HG03439 (cell line): ENCODE results near the gene CLEC18B.
"Not testable (repeated sequence)": the region's sequence is repeated elsewhere in the genome, so short reads cannot be mapped to it uniquely, and the experiment has no call there.

Source experiments
- ATAC-seq: cut with Tn5 transposase; IDR thresholded peaks from one replicate; pipeline ENCODE4 v1.9.1; 2021; ENCODE audit warnings: mild to moderate bottlenecking, moderate library complexity; ENCODE audit not compliant: unreplicated experiment

Gene CLEC18B

DNA sequence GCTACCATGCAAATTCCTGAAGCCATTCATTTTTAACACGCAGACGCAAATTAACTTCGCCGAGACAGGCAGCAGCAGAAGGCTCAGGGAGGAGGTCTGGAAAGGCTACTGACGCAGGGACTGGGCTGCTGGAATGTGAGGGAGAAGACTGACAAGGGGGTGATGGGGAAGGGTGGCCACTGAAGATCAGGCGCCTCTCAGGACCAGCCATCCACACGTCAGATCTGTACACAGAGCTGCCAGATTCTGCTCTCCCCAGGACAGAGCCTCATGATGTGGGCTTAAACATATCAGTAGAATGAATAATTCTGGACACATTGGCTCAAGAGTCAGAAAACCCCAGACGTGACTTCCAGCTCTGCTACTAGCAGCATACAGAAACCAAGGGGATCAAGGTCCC, 25.6 kb upstream of the CLEC18B start:
- ATAC-seq, result no peak

- ATAC-seq, result not testable (repeated sequence)
Measured at GRCh38 chr16:74443624-74444346, 22.5 kb upstream of the CLEC18B start.

DNA sequence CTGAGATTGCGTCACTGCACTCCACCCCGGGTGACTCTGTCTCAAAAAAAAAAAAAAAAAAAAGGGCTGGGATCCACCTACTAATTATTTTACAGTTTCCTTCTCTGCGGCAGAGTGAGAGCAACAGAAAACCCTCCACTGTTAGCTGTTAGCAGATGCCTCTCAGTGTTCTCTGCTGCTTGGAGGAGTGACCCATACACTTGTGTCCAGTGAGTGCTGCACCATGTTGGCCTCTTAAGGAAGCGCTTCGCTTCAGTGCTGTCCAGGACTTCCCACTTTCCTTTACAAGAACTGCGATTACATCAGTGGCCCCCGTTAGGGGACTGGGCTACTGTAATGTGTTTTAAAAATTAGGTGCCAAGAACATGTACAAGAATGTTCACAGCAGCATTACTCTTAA, 18.4 kb upstream of the CLEC18B start:
- ATAC-seq, result no peak

GRCh38 chr16:74438492-74438979, 17.3 kb upstream of the CLEC18B start:
- ATAC-seq, result no peak

DNA sequence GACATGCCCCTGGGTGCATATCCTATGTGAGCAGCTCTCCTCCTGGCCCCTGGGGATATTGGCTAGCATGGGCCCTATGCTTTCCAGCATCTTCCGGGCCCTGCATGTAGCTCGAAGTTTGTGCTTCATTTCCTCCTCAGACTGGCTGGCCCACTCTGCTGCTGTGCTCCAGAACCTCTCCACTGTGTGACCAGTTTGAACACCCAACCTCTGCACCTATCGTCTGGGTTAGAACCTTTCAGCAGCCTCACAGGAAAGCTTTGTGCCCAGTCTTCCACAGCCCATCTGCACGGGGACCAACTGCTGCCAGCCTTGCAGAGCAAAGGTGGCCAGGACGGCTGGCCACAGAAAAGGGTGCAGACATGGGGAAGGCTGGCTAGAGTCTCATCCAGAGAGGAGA, 10.2 kb upstream of the CLEC18B start:
- ATAC-seq, result no peak

DNA sequence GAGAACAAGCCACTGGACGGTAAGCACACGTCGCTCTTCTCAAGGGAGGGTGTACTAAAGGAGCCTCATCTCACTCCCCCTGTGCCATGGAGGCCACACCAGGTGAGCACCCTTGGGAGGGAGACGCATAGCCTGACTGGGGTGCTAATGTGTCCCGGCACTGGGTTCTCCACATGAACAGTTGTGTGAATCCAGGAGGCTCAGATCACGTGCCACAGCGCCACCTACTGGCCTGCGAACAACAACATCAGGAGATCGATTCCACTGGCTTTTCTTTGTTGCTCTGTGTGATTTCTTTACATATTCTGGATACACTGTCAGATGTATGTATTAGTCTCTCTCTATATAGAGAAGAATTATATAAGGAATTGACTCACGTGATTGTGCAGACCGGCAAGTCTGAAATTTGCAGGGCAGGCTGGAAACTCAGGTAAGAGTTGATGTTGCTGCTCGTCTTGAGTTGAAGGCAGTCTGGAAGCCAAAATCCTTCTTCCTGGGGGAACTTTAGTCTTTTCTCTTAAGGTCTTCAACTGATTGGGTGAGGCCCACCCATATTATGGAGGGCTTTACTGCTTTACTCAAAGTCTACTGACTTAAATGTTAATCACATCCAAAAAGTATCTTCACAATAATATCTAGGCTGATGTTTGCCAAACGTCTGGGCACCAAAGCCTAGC, 8.9 kb upstream of the CLEC18B start:
- peak; percentile 68 for ATAC-seq

GRCh38 chr16:74428493-74428892, 7.2 kb upstream of the CLEC18B start:
- ATAC-seq, result not testable (repeated sequence)

GRCh38 chr16:74425751-74426150, 4.5 kb upstream of the CLEC18B start:
- ATAC-seq, result not testable (repeated sequence)

- not testable (repeated sequence) for ATAC-seq
Measured at GRCh38 chr16:74423721-74424120, 2.4 kb upstream of the CLEC18B start.

GRCh38 chr16:74422086-74422485, 808 bp upstream of the CLEC18B start:
- not testable (repeated sequence) for ATAC-seq

- ATAC-seq, result not testable (repeated sequence)
Measured at GRCh38 chr16:74421482-74421785, 156 bp upstream of the CLEC18B start.

- not testable (repeated sequence) for ATAC-seq
Measured at GRCh38 chr16:74419811-74420210, 1.5 kb downstream of the CLEC18B start.

GRCh38 chr16:74417897-74418296, 3.4 kb downstream of the CLEC18B start:
- not testable (repeated sequence) for ATAC-seq

GRCh38 chr16:74413920-74414319, 7.4 kb downstream of the CLEC18B start:
- ATAC-seq, result not testable (repeated sequence)

DNA sequence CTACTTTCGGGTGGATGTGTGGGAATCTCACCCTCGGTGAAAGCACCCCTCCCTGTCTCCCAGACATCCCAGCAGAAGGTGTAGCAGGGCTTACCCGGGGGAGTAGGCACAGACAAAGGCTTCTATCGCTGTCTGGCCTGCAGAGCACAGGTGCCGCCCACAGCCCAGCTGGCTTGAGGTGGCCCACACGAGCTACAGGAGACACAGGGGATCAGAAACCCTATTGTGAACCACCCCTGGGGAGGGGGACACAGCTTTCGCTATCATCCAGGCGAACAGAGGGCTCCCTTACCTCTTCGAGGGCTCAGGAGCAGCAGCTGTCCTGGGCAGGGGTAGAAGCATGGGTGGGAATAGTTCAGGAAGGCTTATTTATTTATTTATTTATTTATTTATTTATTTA, 7.8 kb downstream of the CLEC18B start:
- not testable (repeated sequence) for ATAC-seq

GRCh38 chr16:74412775-74413390, 8.4 kb downstream of the CLEC18B start:
- not testable (repeated sequence) for ATAC-seq

DNA sequence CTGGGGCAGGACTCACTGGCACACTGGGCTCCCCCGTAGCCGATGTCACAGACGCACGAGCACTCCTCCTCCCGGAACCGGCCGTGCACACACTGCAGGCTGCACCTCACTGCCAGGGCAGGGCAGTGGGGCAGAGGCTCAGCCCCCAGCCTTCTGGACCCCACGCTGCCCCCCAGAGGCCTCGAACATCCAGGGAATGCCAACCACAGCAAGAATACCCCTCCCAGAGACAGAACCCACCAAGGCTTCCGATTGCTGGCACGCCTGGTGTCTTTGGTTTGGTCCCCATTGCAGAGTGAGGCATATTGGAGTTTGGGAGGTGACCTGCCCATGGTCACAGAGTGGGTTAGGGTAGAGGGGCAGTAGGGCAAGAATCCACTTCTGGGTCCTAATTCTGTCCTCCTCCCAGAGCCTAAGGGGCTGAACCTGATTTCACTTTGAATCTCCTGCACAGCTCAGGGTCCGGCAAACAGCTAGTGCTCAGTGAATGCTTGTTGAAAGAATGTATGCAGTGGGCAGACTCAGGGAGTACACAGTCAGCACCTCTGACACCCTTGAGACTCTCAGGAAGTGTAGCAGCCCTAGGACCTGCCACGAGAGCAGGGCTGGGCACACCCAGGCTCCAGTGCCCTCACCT, 9.0 kb downstream of the CLEC18B start:
- ATAC-seq, result not testable (repeated sequence)

DNA sequence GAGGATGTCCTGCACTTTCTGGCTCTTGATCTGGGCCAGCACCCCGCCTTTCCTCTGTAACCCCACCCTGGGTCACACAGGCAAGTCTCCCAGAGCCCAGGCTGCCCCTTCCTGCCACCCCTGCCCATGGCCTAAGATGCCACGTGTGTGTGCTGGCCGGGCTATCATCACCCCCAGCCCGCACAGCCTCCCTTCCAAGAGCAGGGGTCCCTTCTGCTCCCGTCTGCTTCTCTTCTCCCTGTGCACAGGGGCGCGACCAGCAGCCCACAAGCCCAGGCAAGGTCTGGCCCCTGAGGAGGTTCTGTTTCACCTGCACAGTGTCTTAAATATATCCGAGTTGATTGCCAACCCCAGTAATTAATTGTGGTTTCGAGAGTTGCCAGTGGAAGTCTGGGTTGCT, 10.3 kb downstream of the CLEC18B start:
- ATAC-seq, result not testable (repeated sequence)

GRCh38 chr16:74410057-74410957, 11.0 kb downstream of the CLEC18B start:
- ATAC-seq, result not testable (repeated sequence)
